OCI-LY1 (cell line): ENCODE data around the gene CASKIN2.

ENCODE experiments used
- H2AFZ ChIP-seq: fragments of 200-600 bp; sonication (generic), shearing (Covaris generic); 2 replicates; pipeline ENCODE4 v1.6.0; 2014; ENCODE audit warnings: antibody characterized with exemption, mild to moderate bottlenecking, low read length
- H3F3A ChIP-seq: fragments of 200-600 bp; sonication (generic), shearing (Covaris generic); 2 replicates; pipeline ENCODE4 v1.6.0; 2014; ENCODE audit warnings: mild to moderate bottlenecking, antibody characterized with exemption, low read length, moderate library complexity; ENCODE audit not compliant: insufficient read depth
- H3K27ac ChIP-seq: fragments of 200-600 bp; sonication (generic); 2 replicates; pipeline ENCODE4 v1.5.1; 2014; ENCODE audit warnings: low read length, mixed run types, mild to moderate bottlenecking, low read depth; ENCODE audit not compliant: poor library complexity, severe bottlenecking
- H3K27me3 ChIP-seq: fragments of 200-600 bp; sonication (generic); 2 replicates; pipeline ENCODE4 v1.6.0; 2014; ENCODE audit warnings: antibody characterized with exemption, mild to moderate bottlenecking, low read length, moderate library complexity; ENCODE audit not compliant: insufficient read depth
- H3K36me3 ChIP-seq: fragments of 200-600 bp; sonication (generic); 2 replicates; pipeline ENCODE4 v1.6.1; 2014; ENCODE audit warnings: mild to moderate bottlenecking, antibody characterized with exemption, low read length, moderate library complexity, mixed read lengths; ENCODE audit not compliant: insufficient read depth
- H3K4me1 ChIP-seq: fragments of 200-600 bp; sonication (generic); 2 replicates; pipeline ENCODE4 v1.5.1; 2014; ENCODE audit warnings: mild to moderate bottlenecking, low read length, moderate library complexity; ENCODE audit not compliant: insufficient read depth, severe bottlenecking
- H3K4me2 ChIP-seq: fragments of 200-600 bp; sonication (generic), shearing (Covaris generic); 2 replicates; pipeline ENCODE4 v1.6.1; 2014; ENCODE audit warnings: low read length
- H3K4me3 ChIP-seq: fragments of 200-600 bp; sonication (generic); 2 replicates; pipeline ENCODE4 v1.5.1; 2014; ENCODE audit warnings: low read length, low read depth, mild to moderate bottlenecking, mixed read lengths; ENCODE audit not compliant: poor library complexity, severe bottlenecking
- H3K79me2 ChIP-seq: fragments of 200-600 bp; shearing (Covaris generic); 2 replicates; pipeline ENCODE4 v1.6.1; 2016; ENCODE audit warnings: mixed run types, low read length, mixed read lengths; ENCODE audit not compliant: insufficient read depth
- H3K9ac ChIP-seq: fragments of 200-600 bp; sonication (generic), shearing (Covaris generic); 2 replicates; pipeline ENCODE4 v1.6.1; 2014; ENCODE audit warnings: mild to moderate bottlenecking, low read length, mixed read lengths
- H3K9me2 ChIP-seq: fragments of 200-600 bp; sonication (generic), shearing (Covaris generic); 2 replicates; pipeline ENCODE4 v1.6.1; 2014; ENCODE audit warnings: low read depth, mild to moderate bottlenecking, low read length, mixed read lengths
- H3K9me3 ChIP-seq: fragments of 200-600 bp; shearing (Covaris generic); 2 replicates; pipeline ENCODE4 v1.6.1; 2014; ENCODE audit warnings: low read length, mixed read lengths
- H4K20me1 ChIP-seq: fragments of 200-600 bp; sonication (generic), shearing (Covaris generic); 2 replicates; pipeline ENCODE4 v1.6.0; 2016; ENCODE audit warnings: mild to moderate bottlenecking, low read length; ENCODE audit not compliant: insufficient read depth
- CTCF ChIP-seq: fragments of 200-600 bp; sonication (generic), shearing (Covaris generic); IDR thresholded peaks from 2 replicates; pipeline ENCODE4 v1.5.1; 2017; ENCODE audit warnings: mild to moderate bottlenecking, antibody characterized with exemption, low read length, moderate library complexity, mixed read lengths
- EZH2 ChIP-seq: fragments of 200-600 bp; sonication (generic), shearing (Covaris generic); IDR thresholded peaks from 2 replicates; pipeline ENCODE4 v1.8.0; 2017; ENCODE audit warnings: borderline replicate concordance, mixed run types, mild to moderate bottlenecking, antibody characterized with exemption, low read length, moderate library complexity, mixed read lengths

The CASKIN2 gene

DNA sequence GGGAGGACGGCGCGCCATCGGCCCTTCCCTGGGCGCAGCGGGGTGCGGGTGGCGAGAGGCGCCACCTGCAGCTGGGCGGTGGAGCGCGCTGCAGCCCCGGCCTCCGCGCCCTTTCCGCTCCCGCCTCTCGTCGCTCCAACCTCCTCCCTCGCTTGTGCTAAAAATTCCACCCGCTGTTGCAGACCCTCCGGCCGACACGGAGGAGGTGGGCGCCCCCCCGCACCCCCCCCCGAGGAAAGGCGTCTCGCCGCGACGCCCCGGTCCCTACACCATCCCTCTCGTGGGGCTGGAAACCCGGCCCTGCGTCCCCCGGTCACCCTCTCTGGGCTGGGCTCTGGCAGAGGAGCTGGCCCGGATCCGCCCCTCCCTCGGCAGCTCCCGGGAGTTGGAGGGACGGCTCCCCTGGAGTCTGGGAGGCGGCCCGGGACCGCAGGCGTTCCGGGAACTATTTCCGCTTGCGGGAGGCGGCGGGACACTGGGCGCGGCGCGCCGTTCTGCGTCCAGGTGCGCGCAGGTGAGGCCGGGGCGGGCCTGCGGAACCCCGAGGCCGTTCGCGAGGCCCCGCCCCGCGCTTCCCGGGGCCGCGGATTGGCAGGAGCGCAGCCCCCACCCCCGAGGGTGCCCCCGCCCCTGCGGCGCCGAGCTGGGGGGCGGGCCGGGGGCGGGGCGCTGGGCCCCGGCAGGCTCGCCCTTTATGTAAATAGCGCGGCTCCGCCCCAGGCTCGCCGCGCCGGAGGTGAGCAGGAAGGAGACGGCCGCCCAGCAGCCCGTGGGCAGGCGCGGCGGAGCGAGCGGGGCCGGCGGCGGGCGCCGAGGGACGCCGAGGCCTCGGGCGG lies 9.9 kb upstream of the CASKIN2 start, which contains the start of gene LLGL2:
Gene LLGL2 (plus strand): TSS at position 728 of the 836 bp plus-strand sequence. CDS start 17,730 bp downstream, outside the sequence.
- Histone ChIP-seq H3K4me1 (peaks cover 11% of the 10 kb centered on the region), H3K9me2 (no peaks in the 10 kb centered on the region), H3K27me3 (peaks cover 7% of the 10 kb centered on the region; the same call in 1 of the 2 replicates), H3K9ac (peak within 1 kb of the TSS; percentile 60; the same call in 1 of the 2 replicates), H3K27ac (no peak within 1 kb of the TSS), H3K4me2 (peak within 1 kb of the TSS; percentile 79), H3F3A (no peaks in the 10 kb centered on the region), H2AFZ (no peak within 1 kb of the TSS), H3K79me2 (no peaks in the 10 kb centered on the region), H3K4me3 (peak within 1 kb of the TSS; percentile 69), H3K36me3 (no peaks in the 10 kb centered on the region), H3K9me3 (no peaks in the 10 kb centered on the region), H4K20me1 (no peaks in the 10 kb centered on the region)
- peak; percentile 39; the same call in 1 of the 2 replicates for TF ChIP-seq CTCF
- no peak for TF ChIP-seq EZH2

DNA sequence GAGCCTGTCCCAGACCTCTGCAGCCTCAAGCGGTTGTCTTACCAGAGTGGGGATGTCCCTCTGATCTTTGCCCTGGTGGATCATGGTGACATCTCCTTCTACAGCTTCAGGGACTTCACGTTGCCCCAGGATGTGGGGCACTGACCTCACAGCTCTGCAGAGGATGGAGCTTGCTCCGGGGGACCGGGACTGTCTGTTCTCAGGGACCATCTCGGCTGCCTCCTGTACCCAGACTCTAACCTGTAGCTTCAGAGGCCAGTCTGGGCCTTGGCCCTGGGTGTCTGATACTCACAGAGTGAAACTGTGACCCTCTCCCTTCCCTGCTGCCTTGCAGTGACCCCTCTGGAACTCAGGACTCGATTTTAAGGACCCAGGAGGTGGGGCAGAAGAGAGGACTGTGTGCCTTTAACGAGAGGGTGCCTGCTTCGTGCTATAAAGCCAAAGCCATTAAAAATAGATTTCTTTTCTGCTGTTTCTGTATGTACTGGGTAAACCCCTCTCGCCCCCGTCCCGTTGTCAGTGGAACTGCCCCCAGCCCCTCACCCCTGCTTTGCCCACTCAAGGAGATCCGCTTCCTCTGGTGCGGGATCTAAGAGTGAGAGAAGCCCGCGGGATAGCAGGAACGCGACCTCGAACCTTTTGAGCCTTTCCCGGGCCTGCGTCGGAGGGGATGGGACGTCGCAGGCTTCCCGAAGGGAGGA lies 9.1 kb upstream of the CASKIN2 start:
- Histone ChIP-seq H3K9ac (no peak overlapping the region; the same call in 1 of the 2 replicates), H3K4me2 (peak overlapping the region; percentile 79), H3K27ac (no peak overlapping the region), H3K79me2 (no peaks in the 10 kb centered on the region), H3K27me3 (peaks cover 7% of the 10 kb centered on the region; the same call in 1 of the 2 replicates), H3K36me3 (no peaks in the 10 kb centered on the region), H4K20me1 (no peaks in the 10 kb centered on the region), H3K4me1 (peaks cover 11% of the 10 kb centered on the region), H3K4me3 (peak overlapping the region; percentile 69), H3K9me3 (no peaks in the 10 kb centered on the region), H2AFZ (no peak overlapping the region), H3K9me2 (no peaks in the 10 kb centered on the region), H3F3A (no peaks in the 10 kb centered on the region)
- TF ChIP-seq CTCF (no peak), EZH2 (no peak)

DNA sequence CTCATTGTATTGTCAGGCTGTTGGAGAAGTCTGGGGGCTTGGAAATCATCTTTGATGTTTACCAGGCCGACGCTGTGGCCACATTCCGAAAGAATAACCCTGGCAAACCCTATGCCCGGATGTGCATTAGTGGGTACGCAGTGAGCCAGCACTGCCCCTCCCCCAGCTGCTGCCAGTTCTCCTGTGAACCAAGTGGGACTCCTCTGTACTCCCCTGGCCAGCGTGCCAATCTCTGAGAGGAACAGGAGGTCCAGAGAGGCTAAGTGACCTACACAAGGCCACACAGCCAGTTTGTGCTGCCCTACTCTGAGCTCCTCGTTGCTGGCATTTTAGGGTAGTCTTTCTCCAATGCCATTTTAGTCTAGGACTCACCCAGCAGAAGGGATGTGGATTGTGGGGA lies 8.3 kb upstream of the CASKIN2 start:
- H3K79me2 ChIP-seq, result no peaks in the 10 kb centered on the region
- H3K27ac ChIP-seq, result no peak overlapping the region
- H3K27me3 ChIP-seq, result peaks cover 7% of the 10 kb centered on the region; the same call in 1 of the 2 replicates
- H3F3A ChIP-seq, result no peaks in the 10 kb centered on the region
- H3K9ac ChIP-seq, result no peak overlapping the region
- no peak overlapping the region for H3K4me2 ChIP-seq
- no peaks in the 10 kb centered on the region for H4K20me1 ChIP-seq
- no peak overlapping the region for H3K4me3 ChIP-seq
- no peak overlapping the region for H2AFZ ChIP-seq
- no peaks in the 10 kb centered on the region for H3K9me3 ChIP-seq
- peaks cover 6% of the 10 kb centered on the region; the same call in 1 of the 2 replicates for H3K36me3 ChIP-seq
- H3K9me2 ChIP-seq, result no peaks in the 10 kb centered on the region
- TF ChIP-seq CTCF (no peak), EZH2 (no peak)
- peaks cover 12% of the 10 kb centered on the region for H3K4me1 ChIP-seq
